Testis (tissue), 3 donors: ENCODE results near the gene DHDDS. TPM values are rescaled to one million over a fixed set of nuclear protein-coding genes. Genes with fewer than 3 reads are reported as not detected.
A peak's percentile ranks its signal among the peaks of the same experiment; 100 is the strongest.

Experiments used
- DNase-seq: peaks from one replicate; pipeline ENCODE4 v3.0.0-alpha.2; 2019
- H3K27ac ChIP-seq, 2 donors: fragments of 200-600 bp; sonication (generic); one replicate each; pipeline ENCODE4 v1.5.1; 2019
- H3K27me3 ChIP-seq: fragments of 200-600 bp; sonication (generic); one replicate; pipeline ENCODE4 v1.5.1; 2019
- H3K36me3 ChIP-seq: fragments of 200-600 bp; sonication (generic); one replicate; pipeline ENCODE4 v1.5.1; 2017; ENCODE audit warnings: low read depth; ENCODE audit errors: missing control alignments
- H3K4me1 ChIP-seq: fragments of 200-600 bp; sonication (generic); one replicate; pipeline ENCODE4 v1.5.1; 2019
- H3K4me3 ChIP-seq, 2 donors: fragments of 200-600 bp; sonication (generic); one replicate each; pipeline ENCODE4 v1.5.1; 2017 to 2019
- H3K9me3 ChIP-seq: fragments of 200-600 bp; sonication (generic); one replicate; pipeline ENCODE4 v1.5.1; 2017
- POLR2A ChIP-seq: fragments of 450-650 bp; IDR thresholded peaks from one replicate; pipeline ENCODE4 v1.6.1; 2017; ENCODE audit warnings: antibody characterized with exemption, mild to moderate bottlenecking, moderate library complexity
- WGBS, 2 donors: methylation state at CpG; one replicate each; pipeline ENCODE4 v1.1.5; 2018; 5-methylcytosine and 5-hydroxymethylcytosine counted together
- intact Hi-C: fragments of 100-400 bp; cut with DNase I; formaldehyde crosslinking; loops from one replicate; pipeline ENCODE4 v1.15.1; 2023; ENCODE audit warnings: low total_unique reads
- polyA plus RNA-seq: library from polyadenylated mRNA; stranded (reverse); fragments of 350-450 nt; fragmentation: Illumina TruSeq; extraction: RNeasy Lipid Tissue Mini Kit (QIAGEN cat#74804); gene quantifications from one replicate; pipeline ENCODE4 v1.2.3, GENCODE V29; 2014; ENCODE audit warnings: low read depth, low replicate concordance; ENCODE audit not compliant: insufficient read depth
- total RNA-seq, 2 donors: library from RNA; depleted of rRNA; stranded (reverse); fragments of >200 nt; gene quantifications; one replicate each; pipeline ENCODE4 v1.2.3, GENCODE V29; 2016
- TF ChIP-seq, protein P1 (sequence below), 3 experiments: fragments of 450-650 bp in 2 of 3; fragments of 200-600 bp in 1 of 3; sonication (generic) in 1 of 3; IDR thresholded peaks; one replicate each; pipeline ENCODE4 v1.5.1; 2016 to 2019; ENCODE audit warnings: antibody characterized with exemption in 3 of 3, mild to moderate bottlenecking in 2 of 3, moderate library complexity in 1 of 3

DHDDS gene
- total and polyA plus RNA-seq, 3 donors from 2014 or later, result 31.5 to 60.7 (median 54.8) TPM

GRCh38 chr1:26470878-26471497 lies 38.9 kb downstream of the DHDDS start:
- no peak overlapping the region for H3K27ac ChIP-seq
- peaks cover 15% of the 10 kb centered on the region for H3K4me1 ChIP-seq
- DNase-seq, result no peak
- H3K27me3 ChIP-seq, result no peaks in the 10 kb centered on the region
- 39 to 52% methylated on average over 14 of the region's 14 CpGs for WGBS, 2 donors
- peak overlapping the region in 1 of 2 donors; percentile 97 for H3K4me3 ChIP-seq
- intact Hi-C loops, result no loop called here
- TF ChIP-seq POLR2A, result no peak
- TF ChIP-seq, protein P1, sequence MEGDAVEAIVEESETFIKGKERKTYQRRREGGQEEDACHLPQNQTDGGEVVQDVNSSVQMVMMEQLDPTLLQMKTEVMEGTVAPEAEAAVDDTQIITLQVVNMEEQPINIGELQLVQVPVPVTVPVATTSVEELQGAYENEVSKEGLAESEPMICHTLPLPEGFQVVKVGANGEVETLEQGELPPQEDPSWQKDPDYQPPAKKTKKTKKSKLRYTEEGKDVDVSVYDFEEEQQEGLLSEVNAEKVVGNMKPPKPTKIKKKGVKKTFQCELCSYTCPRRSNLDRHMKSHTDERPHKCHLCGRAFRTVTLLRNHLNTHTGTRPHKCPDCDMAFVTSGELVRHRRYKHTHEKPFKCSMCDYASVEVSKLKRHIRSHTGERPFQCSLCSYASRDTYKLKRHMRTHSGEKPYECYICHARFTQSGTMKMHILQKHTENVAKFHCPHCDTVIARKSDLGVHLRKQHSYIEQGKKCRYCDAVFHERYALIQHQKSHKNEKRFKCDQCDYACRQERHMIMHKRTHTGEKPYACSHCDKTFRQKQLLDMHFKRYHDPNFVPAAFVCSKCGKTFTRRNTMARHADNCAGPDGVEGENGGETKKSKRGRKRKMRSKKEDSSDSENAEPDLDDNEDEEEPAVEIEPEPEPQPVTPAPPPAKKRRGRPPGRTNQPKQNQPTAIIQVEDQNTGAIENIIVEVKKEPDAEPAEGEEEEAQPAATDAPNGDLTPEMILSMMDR (IDR thresholded peaks at IDR 0.05), result no peak
- no peaks in the 10 kb centered on the region for H3K36me3 ChIP-seq
- H3K9me3 ChIP-seq, result no peaks in the 10 kb centered on the region

DNA sequence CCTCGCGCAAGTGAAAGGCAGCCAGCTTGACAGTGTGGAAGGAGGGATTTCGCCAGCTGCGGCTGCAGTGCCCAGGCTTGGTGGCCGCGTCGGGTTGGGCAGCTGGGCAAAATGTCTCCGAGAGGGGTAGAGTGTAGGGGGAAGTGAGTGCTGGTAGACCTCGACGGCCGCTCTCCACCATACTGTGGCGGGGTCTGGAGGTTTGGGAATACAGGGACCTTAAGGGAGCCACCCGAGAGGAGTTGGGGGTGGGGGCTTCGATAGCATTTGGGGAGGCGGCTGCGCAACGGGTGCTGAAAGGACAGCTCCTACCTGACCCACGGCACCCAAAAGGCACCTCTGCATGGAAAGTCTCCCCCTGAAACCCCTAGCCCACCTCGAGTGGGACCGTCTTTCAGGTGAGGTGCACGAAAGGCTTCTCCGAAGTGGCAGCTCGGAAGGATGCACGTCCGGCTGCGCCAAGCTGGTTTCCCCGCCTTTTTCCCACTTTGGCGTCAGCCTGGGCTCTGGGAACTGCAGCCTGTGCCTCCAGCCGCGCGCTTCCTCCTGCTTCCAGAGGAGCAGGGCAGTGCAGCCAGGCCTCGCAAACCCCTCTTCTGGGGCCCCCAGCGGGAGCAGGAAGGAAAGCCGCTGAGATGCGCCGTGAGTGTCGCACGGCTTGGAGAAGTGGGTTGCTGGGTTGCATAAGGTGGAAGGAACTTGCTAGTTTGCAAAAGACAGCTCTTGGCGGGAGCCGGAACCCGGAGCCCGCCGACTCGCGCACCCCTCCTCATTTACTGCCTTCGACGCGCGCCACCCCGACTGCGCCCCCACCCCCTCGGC lies 39.6 kb downstream of the DHDDS start:
- Histone ChIP-seq H3K4me1 (peaks cover 15% of the 10 kb centered on the region), H3K4me3 (peak overlapping the region; percentile 97 to 100), H3K27ac (peak overlapping the region; percentile 99 to 100), H3K36me3 (no peaks in the 10 kb centered on the region), H3K27me3 (no peaks in the 10 kb centered on the region), H3K9me3 (no peaks in the 10 kb centered on the region)
- 1% methylated on average over 21 to 51 of the region's 52 CpGs for WGBS, 2 donors
- intact Hi-C loops, result no loop called here
- TF ChIP-seq, protein P1 (IDR thresholded peaks at IDR 0.05), result no peak
- no peak for TF ChIP-seq POLR2A
- peak; percentile 61 for DNase-seq

DNA sequence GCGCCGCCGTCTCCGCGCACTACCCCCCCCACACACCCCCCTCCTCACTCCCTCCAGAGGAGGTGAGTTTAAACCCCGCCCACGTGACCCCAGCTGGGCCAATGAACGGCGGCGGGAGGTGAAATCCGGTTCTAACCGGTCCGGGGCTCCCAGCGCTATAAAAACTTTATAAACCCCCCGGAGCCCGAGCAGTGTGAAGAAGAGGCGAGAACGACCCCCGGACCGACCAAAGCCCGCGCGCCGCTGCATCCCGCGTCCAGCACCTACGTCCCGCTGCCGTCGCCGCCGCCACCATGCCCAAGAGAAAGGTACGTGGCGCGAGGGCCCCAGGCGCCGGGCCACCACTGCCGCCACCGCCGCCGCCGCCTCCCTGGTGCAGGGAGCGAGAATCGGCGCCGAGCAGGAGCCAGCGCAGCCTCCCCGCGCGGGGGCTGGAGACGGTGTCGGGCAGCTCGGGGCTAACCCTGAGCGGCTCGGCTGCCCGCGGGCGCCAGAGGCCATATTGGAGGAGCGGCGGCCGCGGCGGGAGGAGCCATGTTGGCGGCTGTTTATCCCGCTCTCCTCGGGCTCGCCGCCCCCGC lies 40.3 kb downstream of the DHDDS start, which contains the start of gene HMGN2:
TSS of gene HMGN2 (plus strand) at position 121 of the 581 bp plus-strand sequence. CDS start at position 294, 173 bp downstream.
- H3K9me3 ChIP-seq, result no peaks in the 10 kb centered on the region
- peak; percentile 76 for TF ChIP-seq POLR2A
- TF ChIP-seq, protein P1 (IDR thresholded peaks at IDR 0.05), result no peak
- H3K36me3 ChIP-seq, result no peaks in the 10 kb centered on the region
- H3K4me3 ChIP-seq, result peak within 1 kb of the TSS; percentile 97 to 100
- peaks cover 15% of the 10 kb centered on the region for H3K4me1 ChIP-seq
- DNase-seq, result peak; percentile 96
- H3K27me3 ChIP-seq, result no peaks in the 10 kb centered on the region
- 1 to 3% methylated on average over 13 to 41 of the region's 69 CpGs for WGBS, 2 donors
- peak within 1 kb of the TSS; percentile 99 to 100 for H3K27ac ChIP-seq
- intact Hi-C loops, result no loop called here

GRCh38 chr1:26472901-26473845 lies 41.1 kb downstream of the DHDDS start:
- H3K27ac ChIP-seq, result peak overlapping the region; percentile 99 to 100
- peaks cover 15% of the 10 kb centered on the region for H3K4me1 ChIP-seq
- no peaks in the 10 kb centered on the region for H3K9me3 ChIP-seq
- TF ChIP-seq POLR2A, result peak; percentile 59
- TF ChIP-seq, protein P1 (IDR thresholded peaks at IDR 0.05), result no peak
- H3K36me3 ChIP-seq, result no peaks in the 10 kb centered on the region
- intact Hi-C loops, result no loop called here
- 2 to 3% methylated on average over 29 to 62 of the region's 71 CpGs for WGBS, 2 donors
- no peaks in the 10 kb centered on the region for H3K27me3 ChIP-seq
- peak; percentile 97 for DNase-seq
- peak overlapping the region; percentile 97 to 100 for H3K4me3 ChIP-seq
